K562 (cell line): ENCODE measurements around the gene AARSD1.

Source experiments
- CBFA2T2 ChIP-seq: fragments of 450-650 bp; conservative IDR thresholded peaks from 2 replicates; pipeline ENCODE4 v1.6.1; 2017; ENCODE audit warnings: mild to moderate bottlenecking
- FOXM1 ChIP-seq, 2 experiments: fragments of 450-650 bp in 1 of 2; sonication (generic) in 1 of 2; formaldehyde crosslinking in 1 of 2; IDR thresholded peaks; 2 replicates each; pipeline versions ENCODE4 v1.6.1 to v1.9.0; 2017 to 2022; ENCODE audit warnings: low read depth in 2 of 2, mild to moderate bottlenecking in 2 of 2, missing genetic modification reagents in 1 of 2, moderate library complexity in 1 of 2
- HDAC3 ChIP-seq: fragments of 450-650 bp; IDR thresholded peaks from 2 replicates; pipeline ENCODE4 v1.6.1; 2018; ENCODE audit warnings: borderline replicate concordance, mild to moderate bottlenecking, moderate library complexity; ENCODE audit not compliant: partially characterized antibody
- MCM7 ChIP-seq, 2 experiments: fragments of 450-650 bp; IDR thresholded peaks; 2 replicates each; pipeline ENCODE4 v1.6.1; 2016 to 2018
- POLR2A ChIP-seq: fragments of 450-650 bp; conservative IDR thresholded peaks from 2 replicates; pipeline ENCODE4 v1.6.1; 2016
- STAT5A ChIP-seq: IDR thresholded peaks from 2 replicates; pipeline ENCODE4 v1.6.1; 2012; ENCODE audit warnings: low read length, inconsistent platforms, borderline replicate concordance
- STAT6 ChIP-seq: sonication (generic); formaldehyde crosslinking; IDR thresholded peaks from 2 replicates; pipeline ENCODE4 v1.8.1; 2023; ENCODE audit warnings: mild to moderate bottlenecking, missing genetic modification reagents
- TCF7 ChIP-seq: sonication (generic); IDR thresholded peaks from 2 replicates; pipeline ENCODE4 v1.6.1; 2016; ENCODE audit warnings: antibody characterized with exemption, borderline replicate concordance
- TCF7L2 ChIP-seq: fragments of 150-350 bp; IDR thresholded peaks from 2 replicates; pipeline ENCODE4 v1.6.1; 2016; ENCODE audit warnings: low read depth, mild to moderate bottlenecking, low read length, moderate library complexity
- TF ChIP-seq, protein P1 (sequence below), 3 experiments: IDR thresholded peaks in 2 of 3; conservative IDR thresholded peaks in 1 of 3; 2 replicates each; pipeline ENCODE4 v1.5.1; 2011 to 2012; ENCODE audit warnings: low read length in 3 of 3, mild to moderate bottlenecking in 3 of 3, control low read depth in 2 of 3, improper control_type of control experiment in 1 of 3, inconsistent platforms in 1 of 3, low read depth in 1 of 3, mixed read lengths in 1 of 3, moderate library complexity in 1 of 3; ENCODE audit not compliant: insufficient read depth in 2 of 3

GRCh38 chr17:42989726-42990652, 25.7 kb upstream of the AARSD1 start:
- TF ChIP-seq TCF7L2 (no peak), FOXM1 (IDR thresholded peaks at IDR 0.05; ENCODE audit: low read depth) (no peak), FOXM1 (CRISPR knock-in tag; IDR thresholded peaks at IDR 0.05; ENCODE audit: low read depth) (no peak), CBFA2T2 (no peak), TCF7 (no peak), STAT5A (no peak), STAT6 (CRISPR knock-in tag) (no peak), POLR2A (no peak), HDAC3 (no peak), MCM7 (IDR thresholded peaks at IDR 0.05) (no peak)
- TF ChIP-seq, protein P1, sequence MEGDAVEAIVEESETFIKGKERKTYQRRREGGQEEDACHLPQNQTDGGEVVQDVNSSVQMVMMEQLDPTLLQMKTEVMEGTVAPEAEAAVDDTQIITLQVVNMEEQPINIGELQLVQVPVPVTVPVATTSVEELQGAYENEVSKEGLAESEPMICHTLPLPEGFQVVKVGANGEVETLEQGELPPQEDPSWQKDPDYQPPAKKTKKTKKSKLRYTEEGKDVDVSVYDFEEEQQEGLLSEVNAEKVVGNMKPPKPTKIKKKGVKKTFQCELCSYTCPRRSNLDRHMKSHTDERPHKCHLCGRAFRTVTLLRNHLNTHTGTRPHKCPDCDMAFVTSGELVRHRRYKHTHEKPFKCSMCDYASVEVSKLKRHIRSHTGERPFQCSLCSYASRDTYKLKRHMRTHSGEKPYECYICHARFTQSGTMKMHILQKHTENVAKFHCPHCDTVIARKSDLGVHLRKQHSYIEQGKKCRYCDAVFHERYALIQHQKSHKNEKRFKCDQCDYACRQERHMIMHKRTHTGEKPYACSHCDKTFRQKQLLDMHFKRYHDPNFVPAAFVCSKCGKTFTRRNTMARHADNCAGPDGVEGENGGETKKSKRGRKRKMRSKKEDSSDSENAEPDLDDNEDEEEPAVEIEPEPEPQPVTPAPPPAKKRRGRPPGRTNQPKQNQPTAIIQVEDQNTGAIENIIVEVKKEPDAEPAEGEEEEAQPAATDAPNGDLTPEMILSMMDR (IDR thresholded peaks at IDR 0.05 in 2 of 3, conservative IDR thresholded peaks at IDR 0.05 in 1 of 3; ENCODE audit: insufficient read depth in 2 of 3, low read depth in 1 of 3, low read length in 3 of 3) = no peak
